ENCODE data around the gene NEXN.

DNA sequence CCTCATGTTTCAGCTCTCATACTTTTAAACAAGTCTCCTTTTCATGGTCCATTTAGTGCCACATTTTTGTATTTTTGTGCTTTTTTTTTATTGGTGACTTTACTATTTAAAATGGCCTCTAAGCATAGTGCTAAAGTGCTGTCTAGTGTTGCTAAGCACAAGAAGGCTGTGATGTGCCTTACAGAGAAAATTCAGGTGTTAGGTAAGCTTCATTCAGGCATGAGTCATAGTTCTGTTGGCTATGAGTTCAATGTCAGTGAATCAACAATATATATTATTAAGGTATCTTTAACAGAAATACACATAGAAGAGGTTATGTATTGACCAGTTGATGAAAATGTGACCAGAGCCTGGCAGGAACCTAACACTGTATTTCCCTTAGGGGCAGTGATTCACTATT lies 103.2 kb downstream of the NEXN start:
- TF ChIP-seq, protein P1, sequence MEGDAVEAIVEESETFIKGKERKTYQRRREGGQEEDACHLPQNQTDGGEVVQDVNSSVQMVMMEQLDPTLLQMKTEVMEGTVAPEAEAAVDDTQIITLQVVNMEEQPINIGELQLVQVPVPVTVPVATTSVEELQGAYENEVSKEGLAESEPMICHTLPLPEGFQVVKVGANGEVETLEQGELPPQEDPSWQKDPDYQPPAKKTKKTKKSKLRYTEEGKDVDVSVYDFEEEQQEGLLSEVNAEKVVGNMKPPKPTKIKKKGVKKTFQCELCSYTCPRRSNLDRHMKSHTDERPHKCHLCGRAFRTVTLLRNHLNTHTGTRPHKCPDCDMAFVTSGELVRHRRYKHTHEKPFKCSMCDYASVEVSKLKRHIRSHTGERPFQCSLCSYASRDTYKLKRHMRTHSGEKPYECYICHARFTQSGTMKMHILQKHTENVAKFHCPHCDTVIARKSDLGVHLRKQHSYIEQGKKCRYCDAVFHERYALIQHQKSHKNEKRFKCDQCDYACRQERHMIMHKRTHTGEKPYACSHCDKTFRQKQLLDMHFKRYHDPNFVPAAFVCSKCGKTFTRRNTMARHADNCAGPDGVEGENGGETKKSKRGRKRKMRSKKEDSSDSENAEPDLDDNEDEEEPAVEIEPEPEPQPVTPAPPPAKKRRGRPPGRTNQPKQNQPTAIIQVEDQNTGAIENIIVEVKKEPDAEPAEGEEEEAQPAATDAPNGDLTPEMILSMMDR (IDR thresholded peaks at IDR 0.05): no peak
- TF ChIP-seq POLR2A (IDR thresholded peaks at IDR 0.05): no peak

Data from breast epithelium (tissue), 3 donors.